CD14-positive monocyte (primary cell): ENCODE measurements around the gene PROSER1. TPM values are rescaled to one million over a fixed set of nuclear protein-coding genes. Genes with fewer than 3 reads are reported as not detected.

ENCODE experiments used
- DNase-seq, 3 donors: peaks; one replicate each; pipeline ENCODE4 v3.0.0-alpha.2; 2011 to 2022
- H2AFZ ChIP-seq: 2 replicates; pipeline ENCODE4 v1.6.0; 2012; ENCODE audit warnings: mild to moderate bottlenecking, low read depth, low read length, inconsistent platforms; ENCODE audit not compliant: insufficient read depth, poor library complexity, severe bottlenecking
- H3K27ac ChIP-seq, 2 donors: 1 replicate in 1 of 2; 2 replicates in 1 of 2; pipeline ENCODE4 v1.5.1; 2012 to 2013; ENCODE audit warnings: low read length in 2 of 2, control low read depth in 1 of 2, inconsistent platforms in 1 of 2, low read depth in 1 of 2, mild to moderate bottlenecking in 1 of 2
- H3K27me3 ChIP-seq, 2 donors: one replicate each; pipeline versions ENCODE4 v1.6.0 to v1.6.1; 2011 to 2013; ENCODE audit warnings: low read length in 2 of 2; ENCODE audit not compliant: control insufficient read depth in 2 of 2, insufficient read depth in 2 of 2
- H3K36me3 ChIP-seq, 2 donors: replicated peaks in 1 of 2; 1 replicate in 1 of 2; 2 replicates in 1 of 2; pipeline versions ENCODE4 v1.5.1 to v1.6.1; 2012 to 2013; ENCODE audit warnings: low read length in 2 of 2, control low read depth in 1 of 2, inconsistent platforms in 1 of 2, mild to moderate bottlenecking in 1 of 2; ENCODE audit not compliant: insufficient read depth in 2 of 2, control insufficient read depth in 1 of 2
- H3K4me1 ChIP-seq, 2 donors: 1 replicate in 1 of 2; 2 replicates in 1 of 2; pipeline versions ENCODE4 v1.5.1 to v1.6.1; 2012 to 2013; ENCODE audit warnings: low read length in 2 of 2, control low read depth in 1 of 2, inconsistent platforms in 1 of 2, mild to moderate bottlenecking in 1 of 2, moderate library complexity in 1 of 2; ENCODE audit not compliant: insufficient read depth in 2 of 2, control insufficient read depth in 1 of 2
- H3K4me2 ChIP-seq: replicated peaks from 2 replicates; pipeline ENCODE3; 2012; ENCODE audit warnings: low read length, moderate library complexity, mild to moderate bottlenecking; ENCODE audit not compliant: poor library complexity, severe bottlenecking; ENCODE audit errors: extremely low read depth
- H3K4me3 ChIP-seq, 3 experiments: fragments of 200-600 bp in 1 of 3; sonication (generic) in 1 of 3; replicated peaks in 1 of 3; 1 replicate in 2 of 3; 2 replicates in 1 of 3; pipeline ENCODE4 v1.5.1; 2011 to 2013; ENCODE audit warnings: low read length in 3 of 3, mild to moderate bottlenecking in 3 of 3, control low read depth in 2 of 3, low read depth in 2 of 3, inconsistent platforms in 1 of 3, moderate library complexity in 1 of 3
- H3K79me2 ChIP-seq: 2 replicates; pipeline ENCODE4 v1.6.0; 2012; ENCODE audit warnings: mild to moderate bottlenecking, control low read depth, inconsistent platforms, low read length, moderate library complexity; ENCODE audit not compliant: insufficient read depth
- H3K9ac ChIP-seq: 2 replicates; pipeline ENCODE4 v1.6.0; 2017; ENCODE audit warnings: low read length, mild to moderate bottlenecking; ENCODE audit not compliant: insufficient read depth, poor library complexity, severe bottlenecking
- H3K9me3 ChIP-seq, 2 donors: replicated peaks in 1 of 2; 1 replicate in 1 of 2; 2 replicates in 1 of 2; pipeline versions ENCODE4 v1.5.1 to v1.6.1; 2012 to 2013; ENCODE audit warnings: low read length in 2 of 2, control low read depth in 1 of 2; ENCODE audit not compliant: control insufficient read depth in 1 of 2, insufficient read depth in 1 of 2
- H4K20me1 ChIP-seq: 2 replicates; pipeline ENCODE4 v1.6.0; 2012; ENCODE audit warnings: mild to moderate bottlenecking, low read length, control low read depth, moderate library complexity; ENCODE audit not compliant: insufficient read depth
- H3K27ac Mint-ChIP-seq, 7 donors: one replicate each; pipeline ENCODE4 v1.8.0; 2020; ENCODE audit warnings: mild to moderate bottlenecking in 7 of 7, mixed read lengths in 7 of 7, moderate library complexity in 6 of 7, inconsistent platforms in 2 of 7
- H3K27me3 Mint-ChIP-seq, 3 donors: one replicate each; pipeline ENCODE4 v1.8.0; 2021 to 2022; ENCODE audit warnings: low read depth in 3 of 3, mild to moderate bottlenecking in 3 of 3, mixed read lengths in 3 of 3, moderate library complexity in 3 of 3, inconsistent platforms in 1 of 3
- H3K36me3 Mint-ChIP-seq, 2 donors: one replicate each; pipeline ENCODE4 v1.8.0; 2020; ENCODE audit warnings: mixed read lengths in 2 of 2, inconsistent platforms in 1 of 2, mild to moderate bottlenecking in 1 of 2
- H3K4me1 Mint-ChIP-seq: one replicate; pipeline ENCODE4 v1.8.0; 2020; ENCODE audit warnings: mild to moderate bottlenecking, mixed read lengths
- H3K4me3 Mint-ChIP-seq, 2 donors: one replicate each; pipeline ENCODE4 v1.8.0; 2020; ENCODE audit warnings: mild to moderate bottlenecking in 2 of 2, mixed read lengths in 2 of 2, moderate library complexity in 1 of 2
- H3K9me3 Mint-ChIP-seq, 7 donors: one replicate each; pipeline ENCODE4 v1.8.0; 2020 to 2022; ENCODE audit warnings: mixed read lengths in 7 of 7, mild to moderate bottlenecking in 6 of 7, moderate library complexity in 6 of 7, inconsistent platforms in 2 of 7
- WGBS: methylation state at CpG from one replicate; pipeline ENCODE4 v1.1.5; 2013; ENCODE audit warnings: missing lambda C conversion rate; ENCODE audit not compliant: insufficient coverage; 5-methylcytosine and 5-hydroxymethylcytosine counted together
- intact Hi-C, 2 donors: fragments of 100-400 bp; cut with micrococcal nuclease; formaldehyde crosslinking; loops; one replicate each; pipeline versions ENCODE4 v1.15.0 to v1.15.1; 2023
- polyA plus RNA-seq, 3 donors: library from polyadenylated mRNA; depleted of rRNA in 1 of 3; unstranded in 2 of 3; stranded (reverse) in 1 of 3; fragments of 300-500 nt in 2 of 3; fragments of >200 nt in 1 of 3; fragmentation: Illumina TruSeq in 2 of 3; gene quantifications; 1 replicate in 2 of 3; 2 replicates in 1 of 3; pipeline ENCODE4 v1.2.3, GENCODE V29; 2012 to 2021
- TF ChIP-seq, protein P1 (sequence below): fragments of 200-600 bp; IDR thresholded peaks from one replicate; pipeline ENCODE4 v1.8.0; 2022; ENCODE audit warnings: antibody characterized with exemption, mild to moderate bottlenecking

Gene PROSER1
- polyA plus RNA-seq, 3 donors = 4.6 to 28.5 (median 9.1) TPM

DNA sequence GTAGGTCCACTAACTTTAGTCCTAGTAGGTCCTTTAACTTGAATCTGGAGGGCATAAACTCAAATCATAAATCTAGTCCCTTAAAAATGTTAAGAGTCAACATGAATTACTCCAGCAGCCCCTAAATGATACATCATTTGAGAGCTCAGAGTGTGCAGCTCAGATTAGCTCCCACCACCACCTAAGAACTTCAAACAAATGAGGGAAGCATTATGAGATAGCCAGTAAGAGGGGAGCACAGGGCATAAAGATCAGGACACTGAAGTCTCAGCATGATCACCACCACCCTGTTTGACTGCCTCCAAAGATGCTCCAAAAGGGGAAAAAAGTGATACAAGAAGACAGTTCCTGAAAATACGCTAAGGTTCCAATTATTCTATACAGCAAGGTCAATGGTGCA lies 5.7 kb downstream of the PROSER1 start:
- Histone ChIP-seq H3K4me3 (no peak overlapping the region), H3K36me3 (peaks cover 25 to 49% of the 10 kb centered on the region in 2 donors), H3K9ac (no peak overlapping the region), H3K27ac (no peak overlapping the region), H3K9me3 (no peaks in the 10 kb centered on the region), H3K27me3 (no peaks in the 10 kb centered on the region), H4K20me1 (peaks cover 67% of the 10 kb centered on the region), H2AFZ (no peak overlapping the region), H3K79me2 (peaks cover 68% of the 10 kb centered on the region), H3K4me2 (no peak overlapping the region), H3K4me1 (peaks cover 26 to 33% of the 10 kb centered on the region in 2 donors)
- peaks cover 34 to 36% of the 10 kb centered on the region in 2 donors for H3K36me3 Mint-ChIP-seq
- H3K9me3 Mint-ChIP-seq = no peaks in the 10 kb centered on the region
- no peak overlapping the region for H3K4me3 Mint-ChIP-seq
- no peak for DNase-seq
- WGBS = no CpG with 5 or more reads among the region's 1 CpG
- peaks cover 39% of the 10 kb centered on the region for H3K4me1 Mint-ChIP-seq
- TF ChIP-seq, protein P1, sequence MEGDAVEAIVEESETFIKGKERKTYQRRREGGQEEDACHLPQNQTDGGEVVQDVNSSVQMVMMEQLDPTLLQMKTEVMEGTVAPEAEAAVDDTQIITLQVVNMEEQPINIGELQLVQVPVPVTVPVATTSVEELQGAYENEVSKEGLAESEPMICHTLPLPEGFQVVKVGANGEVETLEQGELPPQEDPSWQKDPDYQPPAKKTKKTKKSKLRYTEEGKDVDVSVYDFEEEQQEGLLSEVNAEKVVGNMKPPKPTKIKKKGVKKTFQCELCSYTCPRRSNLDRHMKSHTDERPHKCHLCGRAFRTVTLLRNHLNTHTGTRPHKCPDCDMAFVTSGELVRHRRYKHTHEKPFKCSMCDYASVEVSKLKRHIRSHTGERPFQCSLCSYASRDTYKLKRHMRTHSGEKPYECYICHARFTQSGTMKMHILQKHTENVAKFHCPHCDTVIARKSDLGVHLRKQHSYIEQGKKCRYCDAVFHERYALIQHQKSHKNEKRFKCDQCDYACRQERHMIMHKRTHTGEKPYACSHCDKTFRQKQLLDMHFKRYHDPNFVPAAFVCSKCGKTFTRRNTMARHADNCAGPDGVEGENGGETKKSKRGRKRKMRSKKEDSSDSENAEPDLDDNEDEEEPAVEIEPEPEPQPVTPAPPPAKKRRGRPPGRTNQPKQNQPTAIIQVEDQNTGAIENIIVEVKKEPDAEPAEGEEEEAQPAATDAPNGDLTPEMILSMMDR = no peak
- H3K27me3 Mint-ChIP-seq = peaks cover 0 to 2% (median 0%) of the 10 kb centered on the region in 3 donors
- H3K27ac Mint-ChIP-seq = peak overlapping the region in 1 of 7 donors; percentile 85
- intact Hi-C loops = no loop called here

DNA sequence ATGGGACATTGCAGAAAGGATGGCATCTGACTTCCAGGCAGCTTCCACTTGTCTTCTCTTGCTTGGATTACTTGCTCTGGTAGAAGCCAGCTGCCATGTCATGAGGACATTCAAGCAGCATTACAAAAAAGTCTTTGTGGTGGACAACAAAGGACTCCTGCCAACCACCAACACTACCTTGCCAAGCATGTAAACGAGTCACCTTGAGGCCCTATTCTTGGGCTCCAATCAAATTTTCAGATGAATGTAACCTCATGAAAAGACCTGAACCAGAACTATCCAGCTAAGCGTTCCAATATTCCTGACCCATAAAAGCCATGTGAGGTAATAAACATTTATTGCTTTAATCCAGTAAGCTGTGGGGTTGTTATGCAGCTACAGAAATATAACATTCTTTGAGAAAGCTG lies 12.5 kb downstream of the PROSER1 start:
- WGBS = no CpG with 5 or more reads among the region's 2 CpGs
- Mint-ChIP-seq H3K4me1 (no peaks in the 10 kb centered on the region), H3K4me3 (no peak overlapping the region), H3K27ac (peak overlapping the region in 1 of 7 donors; percentile 33), H3K9me3 (no peaks in the 10 kb centered on the region), H3K36me3 (peaks cover 72 to 80% of the 10 kb centered on the region in 2 donors), H3K27me3 (no peaks in the 10 kb centered on the region)
- no peak overlapping the region for H2AFZ ChIP-seq
- no peak overlapping the region for H3K27ac ChIP-seq
- intact Hi-C loops = no loop called here
- no peak overlapping the region for H3K9ac ChIP-seq
- DNase-seq = no peak
- H3K79me2 ChIP-seq = peaks cover 2% of the 10 kb centered on the region
- no peak overlapping the region for H3K4me3 ChIP-seq
- TF ChIP-seq, protein P1 = no peak
- no peak overlapping the region for H3K4me2 ChIP-seq
- peaks cover 9% of the 10 kb centered on the region for H4K20me1 ChIP-seq
- H3K4me1 ChIP-seq = no peaks in the 10 kb centered on the region
- no peaks in the 10 kb centered on the region for H3K9me3 ChIP-seq
- H3K36me3 ChIP-seq = peaks cover 85 to 100% of the 10 kb centered on the region in 2 donors
- H3K27me3 ChIP-seq = no peaks in the 10 kb centered on the region
